Left renal cortex interstitium (tissue), 4 donors: ENCODE data around the gene XRCC1. TPM values are rescaled to one million over a fixed set of nuclear protein-coding genes. Genes with fewer than 3 reads are reported as not detected.

ENCODE experiments used
- DNase-seq, 4 donors: peaks; one replicate each; pipeline ENCODE4 v3.0.0-alpha.2; 2013; ENCODE audit warnings: low read depth in 4 of 4, low spot score in 2 of 4, missing footprints in 1 of 4
- polyA plus RNA-seq, 4 donors: library from polyadenylated mRNA; unstranded; fragments of 120-200 nt; gene quantifications; one replicate each; pipeline ENCODE4 v1.2.1, GENCODE V29; 2013; ENCODE audit not compliant: insufficient read length in 4 of 4

The XRCC1 gene
- polyA plus RNA-seq, 4 donors = 61.7 to 75.0 (median 62.2) TPM

- no peak for DNase-seq
Measured at GRCh38 chr19:43498233-43498842, 77.0 kb downstream of the XRCC1 start.

- DNase-seq = no peak
Measured at GRCh38 chr19:43496960-43497359, 78.4 kb downstream of the XRCC1 start.

- DNase-seq = no peak
Measured at GRCh38 chr19:43495082-43495481, 80.2 kb downstream of the XRCC1 start.

Other genes with a start within 250 kb of the XRCC1 start
- under 1 TPM in 2 of 4 donors, not detected in 2; 0.40 to 0.44 TPM for gene CD177, start 221.8 kb downstream of the XRCC1 start, polyA plus RNA-seq
- under 1 TPM in 1 of 4 donors, not detected in 3; 0.06 TPM for gene TEX101, start 160.6 kb downstream of the XRCC1 start, polyA plus RNA-seq
- gene LYPD3, start 109.9 kb downstream of the XRCC1 start, polyA plus RNA-seq = 1 to 10 TPM; 1.4 to 3.4 (median 1.9) TPM
- gene PHLDB3, start 70.8 kb downstream of the XRCC1 start, polyA plus RNA-seq = 10 to 100 TPM in 2 of 4 donors, 1 to 10 TPM in 2; 7.1 to 14.1 (median 10.7) TPM
- gene ETHE1, start 48.3 kb downstream of the XRCC1 start, polyA plus RNA-seq = 10 to 100 TPM; 25.9 to 31.4 (median 26.7) TPM
- 1 to 10 TPM; 1.9 to 3.4 (median 2.4) TPM for gene ZNF575, start 42.3 kb downstream of the XRCC1 start, polyA plus RNA-seq
- 10 to 100 TPM; 17.8 to 25.7 (median 18.7) TPM for gene PINLYP, start 274 bp upstream of the XRCC1 start, polyA plus RNA-seq
- 10 to 100 TPM; 10.6 to 22.6 (median 16.5) TPM for gene IRGQ, start 20.6 kb upstream of the XRCC1 start, polyA plus RNA-seq
- 10 to 100 TPM; 10.8 to 17.6 (median 13.7) TPM for gene ZNF576, start 21.1 kb upstream of the XRCC1 start, polyA plus RNA-seq
- 1 to 10 TPM in 2 of 4 donors, under 1 TPM in 2; 0.31 to 2.4 (median 1.2) TPM for gene SRRM5, start 36.6 kb upstream of the XRCC1 start, polyA plus RNA-seq
- 100 to 1,000 TPM in 3 of 4 donors, 10 to 100 TPM in 1; 85.7 to 145 (median 117) TPM for gene ZNF428, start 44.1 kb upstream of the XRCC1 start, polyA plus RNA-seq
- 10 to 100 TPM; 43.2 to 56.9 (median 54.9) TPM for gene CADM4, start 64.3 kb upstream of the XRCC1 start, polyA plus RNA-seq
- gene PLAUR, start 94.6 kb upstream of the XRCC1 start, polyA plus RNA-seq = 10 to 100 TPM in 2 of 4 donors, 1 to 10 TPM in 2; 6.7 to 14.2 (median 10.4) TPM
- gene IRGC, start 140.5 kb upstream of the XRCC1 start, polyA plus RNA-seq = not detected
- gene SMG9, start 179.4 kb upstream of the XRCC1 start, polyA plus RNA-seq = 10 to 100 TPM; 35.7 to 77.9 (median 58.0) TPM
- gene KCNN4, start 205.4 kb upstream of the XRCC1 start, polyA plus RNA-seq = 1 to 10 TPM in 3 of 4 donors, under 1 TPM in 1; 0.90 to 2.6 (median 2.2) TPM
- gene LYPD5, start 226.9 kb upstream of the XRCC1 start, polyA plus RNA-seq = under 1 TPM; 0.29 to 0.56 (median 0.40) TPM